ENCODE measurements around the gene CASP10.

Gene CASP10

DNA sequence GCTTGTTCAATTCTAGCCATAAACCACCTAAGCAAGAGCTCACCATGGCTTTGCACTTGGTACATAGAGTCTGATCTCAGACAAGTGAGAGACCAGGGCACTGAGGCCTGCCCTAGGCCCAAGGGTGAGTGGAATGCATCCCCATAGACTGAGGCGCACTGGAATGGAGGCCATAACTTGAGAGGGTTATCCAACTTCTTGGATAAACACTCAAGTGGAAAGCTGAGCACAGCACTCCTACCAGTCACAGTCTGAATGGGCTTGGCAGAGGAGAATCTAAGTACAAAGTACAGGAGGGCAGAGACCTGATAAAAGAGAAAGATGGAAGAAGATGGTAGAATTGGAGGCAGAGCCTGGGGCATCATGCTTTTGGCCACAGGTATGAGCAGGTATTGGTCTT lies 30.4 kb upstream of the CASP10 start:
- Histone ChIP-seq H3K4me2 (ENCODE audit: low read length) (no peak overlapping the region), H3K27ac (no peak overlapping the region), H2AFZ (no peak overlapping the region), H3K9ac (no peak overlapping the region), H3K79me2 (no peaks in the 10 kb centered on the region), H3K9me3 (ENCODE audit: control insufficient read depth, low read length) (no peaks in the 10 kb centered on the region), H3K27me3 (ENCODE audit: control insufficient read depth, insufficient read depth, low read length) (no peaks in the 10 kb centered on the region), H3K36me3 (ENCODE audit: control insufficient read depth, insufficient read depth, low read length) (no peaks in the 10 kb centered on the region), H3K4me1 (no peaks in the 10 kb centered on the region), H3K4me3 (ENCODE audit: low read depth, low read length) (no peak overlapping the region)
- TF ChIP-seq CTCF (IDR thresholded peaks at IDR 0.05) = no peak

DNA sequence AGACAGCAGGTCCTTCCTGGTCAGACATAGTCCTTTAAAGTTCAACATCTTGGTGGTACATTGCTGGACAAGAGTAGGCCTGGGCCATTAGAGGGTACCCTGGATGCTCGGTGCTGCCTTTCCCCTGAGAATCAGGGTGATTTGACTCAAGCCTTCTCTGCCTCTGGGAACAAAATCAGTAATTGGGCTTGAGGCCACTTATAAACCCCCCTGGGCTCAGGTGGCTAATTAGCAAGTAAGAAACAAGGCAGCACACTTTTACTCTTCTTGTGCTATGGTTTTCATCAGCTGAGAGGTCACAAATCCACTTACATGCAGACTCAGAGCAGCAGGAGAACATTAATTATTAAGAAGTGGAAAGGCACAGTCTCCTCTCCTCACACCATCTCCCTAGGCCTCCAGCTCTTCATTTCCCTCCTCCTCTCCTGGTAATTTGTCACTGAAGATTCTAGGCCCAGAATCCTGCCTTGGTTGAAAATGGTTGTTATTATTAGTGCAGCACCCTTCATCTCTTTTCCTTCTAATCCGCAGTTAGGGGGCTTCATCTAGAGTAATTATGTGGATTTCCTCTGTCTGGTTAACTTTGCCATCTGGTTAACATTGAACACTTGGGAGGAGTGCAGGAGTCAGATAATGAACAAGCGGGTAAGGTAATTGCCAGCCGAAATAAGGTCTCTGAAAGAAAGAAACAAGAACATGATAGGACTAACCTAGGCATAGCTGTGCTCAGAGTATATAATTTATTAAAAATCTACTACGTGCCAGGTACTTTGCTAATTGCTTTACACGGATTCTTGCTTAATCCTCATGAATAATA lies 29.7 kb upstream of the CASP10 start:
- Histone ChIP-seq H3K4me1 (no peaks in the 10 kb centered on the region), H3K79me2 (no peaks in the 10 kb centered on the region), H3K27ac (no peak overlapping the region), H3K27me3 (ENCODE audit: control insufficient read depth, insufficient read depth, low read length) (no peaks in the 10 kb centered on the region), H3K9me3 (ENCODE audit: control insufficient read depth, low read length) (no peaks in the 10 kb centered on the region), H3K9ac (no peak overlapping the region), H3K4me3 (ENCODE audit: low read depth, low read length) (no peak overlapping the region), H2AFZ (no peak overlapping the region), H3K4me2 (ENCODE audit: low read length) (no peak overlapping the region), H3K36me3 (ENCODE audit: control insufficient read depth, insufficient read depth, low read length) (no peaks in the 10 kb centered on the region)
- no peak for TF ChIP-seq CTCF (IDR thresholded peaks at IDR 0.05)

- no peaks in the 10 kb centered on the region for H3K36me3 ChIP-seq (ENCODE audit: control insufficient read depth, insufficient read depth, low read length)
- H3K27me3 ChIP-seq (ENCODE audit: control insufficient read depth, insufficient read depth, low read length) = no peaks in the 10 kb centered on the region
- H2AFZ ChIP-seq = no peak overlapping the region
- H3K9ac ChIP-seq = no peak overlapping the region
- no peaks in the 10 kb centered on the region for H3K79me2 ChIP-seq
- H3K4me2 ChIP-seq (ENCODE audit: low read length) = no peak overlapping the region
- no peak overlapping the region for H3K27ac ChIP-seq
- TF ChIP-seq CTCF (IDR thresholded peaks at IDR 0.05) = no peak
- H3K4me1 ChIP-seq = no peaks in the 10 kb centered on the region
- H3K9me3 ChIP-seq (ENCODE audit: control insufficient read depth, low read length) = no peaks in the 10 kb centered on the region
- H3K4me3 ChIP-seq (ENCODE audit: low read depth, low read length) = no peak overlapping the region
Observed at GRCh38 chr2:201154615-201155399, 28.1 kb upstream of the CASP10 start.

- Histone ChIP-seq H2AFZ (no peak overlapping the region), H3K4me2 (ENCODE audit: low read length) (no peak overlapping the region), H3K4me1 (no peaks in the 10 kb centered on the region), H3K36me3 (ENCODE audit: control insufficient read depth, insufficient read depth, low read length) (no peaks in the 10 kb centered on the region), H3K27me3 (ENCODE audit: control insufficient read depth, insufficient read depth, low read length) (no peaks in the 10 kb centered on the region), H3K4me3 (ENCODE audit: low read depth, low read length) (no peak overlapping the region), H3K27ac (peak overlapping the region; percentile 22), H3K9ac (no peak overlapping the region), H3K79me2 (no peaks in the 10 kb centered on the region), H3K9me3 (ENCODE audit: control insufficient read depth, low read length) (no peaks in the 10 kb centered on the region)
- no peak for TF ChIP-seq CTCF (IDR thresholded peaks at IDR 0.05)
Observed at GRCh38 chr2:201156036-201156435, 26.9 kb upstream of the CASP10 start.
